GM12872 (cell line): Measurements from ENCODE around the gene SLFNL1.

Experiments used
- CTCF ChIP-seq: IDR thresholded peaks from 3 replicates; pipeline ENCODE4 v1.5.1; 2011; ENCODE audit warnings: low read depth, mild to moderate bottlenecking, low read length, moderate library complexity; ENCODE audit not compliant: insufficient read depth

SLFNL1 gene

DNA sequence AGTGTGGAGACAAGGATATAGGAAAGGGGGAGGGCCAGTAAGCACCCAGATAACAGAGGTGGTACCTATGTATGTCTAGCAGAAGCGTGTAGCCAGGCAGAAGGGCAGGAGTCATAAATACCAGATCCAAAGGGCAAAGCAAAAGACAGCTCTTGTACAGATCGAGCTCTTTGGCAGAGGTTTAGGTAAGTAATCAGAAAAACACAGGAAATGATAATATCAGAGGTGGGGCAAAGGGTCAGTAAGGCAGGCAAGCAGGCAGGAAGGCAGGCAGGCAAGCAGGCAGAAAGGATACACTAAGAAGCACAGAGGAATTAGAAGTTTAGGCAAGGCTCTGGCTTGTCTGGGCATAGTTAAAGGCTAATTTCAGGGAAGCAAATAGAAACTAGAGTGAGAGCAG lies 22.7 kb upstream of the SLFNL1 start:
- no peak for TF ChIP-seq CTCF

GRCh38 chr1:41041614-41042270 lies 20.2 kb upstream of the SLFNL1 start:
- no peak for TF ChIP-seq CTCF

DNA sequence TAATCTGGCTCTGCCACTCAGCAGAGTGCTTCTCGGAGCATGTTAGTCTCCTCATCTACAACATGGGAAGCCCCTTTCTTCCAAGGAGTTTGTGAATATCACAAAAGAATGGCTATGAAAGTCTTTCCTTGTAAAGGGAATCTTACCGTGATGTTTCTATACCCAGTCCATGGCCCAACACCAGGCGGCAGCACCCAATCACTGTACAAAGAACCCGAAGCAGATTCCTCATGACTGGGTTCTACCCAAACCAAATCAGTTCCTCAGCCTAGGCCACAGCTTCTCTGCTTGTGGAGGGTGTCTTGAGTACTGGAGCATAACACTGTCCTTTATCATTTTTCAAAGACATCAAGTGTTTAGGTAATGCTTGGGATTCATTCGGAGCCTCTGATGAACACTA lies 16.6 kb upstream of the SLFNL1 start:
- no peak for TF ChIP-seq CTCF

GRCh38 chr1:41037116-41037903 lies 15.8 kb upstream of the SLFNL1 start:
- TF ChIP-seq CTCF, result no peak

- TF ChIP-seq CTCF, result no peak
Measured at GRCh38 chr1:41033272-41033671, 11.7 kb upstream of the SLFNL1 start.

DNA sequence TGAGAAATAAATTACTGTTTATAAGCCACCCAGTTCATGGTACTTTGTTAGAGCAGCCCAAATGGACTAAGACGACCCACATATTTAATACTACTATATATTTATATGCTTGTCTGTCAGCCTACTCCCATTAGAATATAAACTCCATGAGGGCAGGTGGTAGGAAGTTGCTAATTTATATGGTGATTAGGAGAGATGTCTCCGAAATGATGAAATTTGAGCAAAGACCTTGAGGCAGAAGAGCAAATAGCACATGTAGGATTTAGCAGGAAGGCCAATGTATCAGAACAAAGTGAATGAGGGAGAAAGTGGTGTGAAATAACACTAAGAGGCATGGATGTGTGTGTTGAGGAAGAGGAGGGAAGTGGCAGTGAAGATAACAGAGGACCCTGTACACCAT lies 10.6 kb upstream of the SLFNL1 start:
- TF ChIP-seq CTCF, result no peak

DNA sequence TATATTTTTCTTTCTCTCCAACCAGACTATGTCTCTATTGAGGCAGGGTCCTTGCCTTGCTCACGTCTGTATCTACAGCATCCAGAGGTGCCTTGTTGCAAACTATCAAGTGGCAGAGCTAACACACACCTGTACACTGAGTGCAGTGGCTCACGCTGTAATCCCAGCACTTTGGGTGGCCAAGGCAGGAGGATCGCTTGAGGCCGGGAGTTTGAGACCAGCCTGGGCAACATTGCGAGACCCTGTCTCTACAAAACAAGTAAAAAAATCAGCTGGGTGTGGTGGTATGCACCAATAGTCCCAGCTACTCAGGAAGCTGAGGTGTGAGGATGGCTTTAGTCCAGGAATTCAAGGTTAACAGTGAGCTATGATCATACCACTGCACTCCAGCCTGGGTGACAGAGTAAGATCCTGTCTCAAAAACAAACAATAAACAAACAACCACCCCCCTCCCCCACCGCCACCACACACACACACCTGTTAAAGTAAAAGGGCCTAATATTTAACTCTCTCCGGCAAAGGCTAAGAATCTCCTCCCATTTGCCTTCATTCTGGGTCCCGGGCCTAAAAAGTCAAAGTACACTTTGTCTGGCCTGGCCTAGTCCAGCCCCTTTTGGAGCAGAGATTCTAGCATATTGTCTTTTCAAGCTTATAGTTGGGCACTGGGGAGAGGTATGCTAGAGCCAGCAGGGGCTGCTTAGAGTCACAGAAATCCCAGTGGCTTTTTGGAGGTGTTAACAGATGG lies 9.5 kb upstream of the SLFNL1 start:
- TF ChIP-seq CTCF, result no peak
